ENCODE results near the gene CD320. TPM values are rescaled to one million over a fixed set of nuclear protein-coding genes. Genes with fewer than 3 reads are reported as not detected.
A peak's percentile ranks its signal among the peaks of the same experiment; 100 is the strongest.

The CD320 gene
- total and polyA plus RNA-seq, 2 experiments from 2014 or later = 53.8 to 91.4 TPM

DNA sequence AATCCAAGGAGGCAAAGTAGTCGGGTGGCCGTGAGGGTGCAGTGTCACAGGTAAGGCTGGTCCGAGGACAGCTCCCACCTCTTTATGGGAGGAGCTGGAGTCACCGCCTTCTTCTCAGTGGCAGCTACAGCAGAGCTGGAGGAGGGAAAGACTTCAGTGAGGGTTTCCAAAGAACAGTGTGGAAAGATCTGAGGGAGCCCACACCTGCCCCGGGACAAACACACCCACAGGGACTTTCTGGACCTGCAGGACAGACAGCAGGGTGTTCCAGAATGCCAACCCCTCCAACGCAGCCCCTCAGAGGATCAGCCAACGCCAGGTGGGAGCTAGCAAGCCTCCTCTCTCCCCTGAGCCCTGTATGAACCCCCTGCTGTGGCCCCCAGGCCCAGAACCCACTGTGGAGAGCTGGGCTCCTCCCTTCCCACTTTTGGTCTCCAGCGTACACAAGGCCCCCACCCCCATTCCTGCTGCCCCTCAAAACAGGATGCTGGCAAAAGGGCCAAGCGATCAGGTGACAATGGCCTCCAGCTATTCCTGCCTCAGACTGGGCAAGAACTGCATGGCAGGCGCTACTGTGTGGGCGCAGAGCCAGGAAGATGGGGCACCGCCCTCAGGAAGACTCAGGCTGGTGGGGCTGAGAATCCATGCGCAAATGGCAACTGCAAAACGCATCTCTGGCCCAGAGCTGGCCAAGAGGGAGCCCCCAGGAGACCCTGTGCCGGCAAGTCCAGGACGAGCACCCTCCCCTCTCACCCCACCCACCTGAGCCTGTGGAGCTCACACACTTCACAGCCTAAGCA lies 3.5 kb upstream of the CD320 start:
- Histone ChIP-seq H3K4me3 (no peak overlapping the region), H3K79me2 (peaks cover 4% of the 10 kb centered on the region), H3K27ac (no peak overlapping the region), H3K36me3 (replicated peaks; ENCODE audit: insufficient read depth, low read depth) (no peaks in the 10 kb centered on the region), H3K9me2 (replicated peaks; ENCODE audit: insufficient read depth) (no peaks in the 10 kb centered on the region), H3K4me1 (ENCODE audit: insufficient read depth) (peaks cover 15% of the 10 kb centered on the region), H4K20me1 (ENCODE audit: insufficient read depth, poor library complexity, severe bottlenecking) (no peaks in the 10 kb centered on the region), H3K4me2 (no peak overlapping the region), H3K27me3 (no peaks in the 10 kb centered on the region), H2AFZ (no peak overlapping the region), H3K9me3 (ENCODE audit: low read depth) (no peaks in the 10 kb centered on the region)
- WGBS (ENCODE audit: low lambda C conversion rate, missing lambda C conversion rate) = 88% methylated on average over 16 of the region's 16 CpGs
- no peak for DNase-seq (ENCODE audit: low spot score)
- TF ChIP-seq, protein P1, sequence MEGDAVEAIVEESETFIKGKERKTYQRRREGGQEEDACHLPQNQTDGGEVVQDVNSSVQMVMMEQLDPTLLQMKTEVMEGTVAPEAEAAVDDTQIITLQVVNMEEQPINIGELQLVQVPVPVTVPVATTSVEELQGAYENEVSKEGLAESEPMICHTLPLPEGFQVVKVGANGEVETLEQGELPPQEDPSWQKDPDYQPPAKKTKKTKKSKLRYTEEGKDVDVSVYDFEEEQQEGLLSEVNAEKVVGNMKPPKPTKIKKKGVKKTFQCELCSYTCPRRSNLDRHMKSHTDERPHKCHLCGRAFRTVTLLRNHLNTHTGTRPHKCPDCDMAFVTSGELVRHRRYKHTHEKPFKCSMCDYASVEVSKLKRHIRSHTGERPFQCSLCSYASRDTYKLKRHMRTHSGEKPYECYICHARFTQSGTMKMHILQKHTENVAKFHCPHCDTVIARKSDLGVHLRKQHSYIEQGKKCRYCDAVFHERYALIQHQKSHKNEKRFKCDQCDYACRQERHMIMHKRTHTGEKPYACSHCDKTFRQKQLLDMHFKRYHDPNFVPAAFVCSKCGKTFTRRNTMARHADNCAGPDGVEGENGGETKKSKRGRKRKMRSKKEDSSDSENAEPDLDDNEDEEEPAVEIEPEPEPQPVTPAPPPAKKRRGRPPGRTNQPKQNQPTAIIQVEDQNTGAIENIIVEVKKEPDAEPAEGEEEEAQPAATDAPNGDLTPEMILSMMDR (IDR thresholded peaks at IDR 0.05; ENCODE audit: poor library complexity) = no peak
- TF ChIP-seq EZH2phosphoT487 (IDR thresholded peaks at IDR 0.05; ENCODE audit: low read depth, severe bottlenecking, unreplicated experiment) (no peak), EZH2 (IDR thresholded peaks at IDR 0.05; ENCODE audit: borderline replicate concordance) (no peak)

DNA sequence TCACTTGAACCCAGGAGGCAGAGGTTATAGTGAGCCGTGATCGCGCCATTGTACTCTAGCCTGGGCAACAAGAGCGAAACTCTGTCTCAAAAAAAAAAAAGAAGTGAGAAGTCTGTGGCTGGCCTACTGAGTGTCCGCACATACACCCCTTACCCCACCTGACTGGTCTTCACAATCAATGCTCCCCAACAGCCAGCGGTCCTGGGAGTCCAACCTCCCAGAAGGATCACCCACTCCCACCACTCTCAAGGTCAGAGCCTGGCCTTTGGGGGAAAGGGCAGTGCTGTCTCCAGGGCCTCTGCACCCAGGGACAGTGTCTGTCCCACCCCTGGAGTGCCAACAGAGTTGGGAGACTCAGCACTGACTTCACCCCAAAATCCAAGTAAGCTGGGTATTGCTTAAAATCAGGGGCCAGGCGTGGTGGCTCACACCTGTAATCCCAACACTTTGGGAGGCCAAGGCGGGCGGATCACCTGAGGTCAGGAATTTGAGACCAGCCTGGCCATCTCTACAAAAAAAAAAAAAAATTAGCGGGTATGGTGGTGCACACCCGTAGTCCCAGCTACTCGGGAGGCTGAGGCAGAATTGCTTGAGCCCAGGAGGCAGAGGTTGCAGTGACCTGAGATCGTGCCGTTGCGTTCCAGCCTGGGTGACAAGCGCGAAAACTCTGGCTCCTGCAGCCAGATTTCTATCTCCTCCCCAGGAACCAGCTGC lies 2.3 kb upstream of the CD320 start:
- Histone ChIP-seq H3K79me2 (peaks cover 6% of the 10 kb centered on the region), H3K36me3 (replicated peaks; ENCODE audit: insufficient read depth, low read depth) (no peaks in the 10 kb centered on the region), H3K9me3 (ENCODE audit: low read depth) (no peaks in the 10 kb centered on the region), H2AFZ (no peak overlapping the region), H3K27ac (no peak overlapping the region), H3K27me3 (no peaks in the 10 kb centered on the region), H3K4me1 (ENCODE audit: insufficient read depth) (peaks cover 15% of the 10 kb centered on the region), H3K4me2 (no peak overlapping the region), H4K20me1 (ENCODE audit: insufficient read depth, poor library complexity, severe bottlenecking) (no peaks in the 10 kb centered on the region), H3K4me3 (no peak overlapping the region), H3K9me2 (replicated peaks; ENCODE audit: insufficient read depth) (no peaks in the 10 kb centered on the region)
- DNase-seq (ENCODE audit: low spot score) = no peak
- TF ChIP-seq, protein P1 (IDR thresholded peaks at IDR 0.05; ENCODE audit: poor library complexity) = no peak
- TF ChIP-seq EZH2phosphoT487 (IDR thresholded peaks at IDR 0.05; ENCODE audit: low read depth, severe bottlenecking, unreplicated experiment) (no peak), EZH2 (IDR thresholded peaks at IDR 0.05; ENCODE audit: borderline replicate concordance) (no peak)
- 96% methylated on average over 17 of the region's 17 CpGs for WGBS (ENCODE audit: low lambda C conversion rate, missing lambda C conversion rate)

DNA sequence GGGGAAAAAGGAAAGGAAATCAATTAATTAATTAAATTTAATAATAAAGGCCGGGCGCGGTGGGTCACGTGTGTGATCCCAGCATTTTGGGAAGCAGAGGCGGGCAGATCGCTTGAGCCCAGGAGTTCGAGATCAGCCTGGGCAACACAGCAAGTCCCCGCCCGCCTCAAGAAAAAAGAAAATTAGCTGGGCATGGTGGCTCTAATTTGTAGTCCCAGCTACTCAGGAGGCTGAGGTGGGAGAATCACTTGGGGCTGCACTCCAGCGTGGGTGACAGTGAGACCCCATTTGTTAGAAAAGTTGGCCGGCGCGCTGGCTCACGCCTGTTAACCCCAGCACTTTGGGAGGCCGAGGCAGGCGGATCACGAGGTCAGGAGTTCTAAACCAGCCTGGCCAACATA lies 733 bp upstream of the CD320 start:
- no peaks in the 10 kb centered on the region for H3K9me3 ChIP-seq (ENCODE audit: low read depth)
- H3K27me3 ChIP-seq = no peaks in the 10 kb centered on the region
- H4K20me1 ChIP-seq (ENCODE audit: insufficient read depth, poor library complexity, severe bottlenecking) = no peaks in the 10 kb centered on the region
- peaks cover 6% of the 10 kb centered on the region for H3K79me2 ChIP-seq
- H3K4me3 ChIP-seq = peak overlapping the region; percentile 3
- no peak overlapping the region for H2AFZ ChIP-seq
- peaks cover 15% of the 10 kb centered on the region for H3K4me1 ChIP-seq (ENCODE audit: insufficient read depth)
- H3K9me2 ChIP-seq (replicated peaks; ENCODE audit: insufficient read depth) = no peaks in the 10 kb centered on the region
- 78% methylated on average over 17 of the region's 17 CpGs for WGBS (ENCODE audit: low lambda C conversion rate, missing lambda C conversion rate)
- no peak for DNase-seq (ENCODE audit: low spot score)
- TF ChIP-seq, protein P1 (IDR thresholded peaks at IDR 0.05; ENCODE audit: poor library complexity) = no peak
- TF ChIP-seq EZH2phosphoT487 (IDR thresholded peaks at IDR 0.05; ENCODE audit: low read depth, severe bottlenecking, unreplicated experiment) (no peak), EZH2 (IDR thresholded peaks at IDR 0.05; ENCODE audit: borderline replicate concordance) (no peak)
- peak overlapping the region; percentile 97 for H3K4me2 ChIP-seq
- H3K27ac ChIP-seq = peak overlapping the region; percentile 69
- H3K36me3 ChIP-seq (replicated peaks; ENCODE audit: insufficient read depth, low read depth) = no peaks in the 10 kb centered on the region
